Coronary artery (tissue), 2 donors: ENCODE data around the gene UVRAG.

Source experiments
- DNase-seq: peaks from one replicate; pipeline ENCODE4 v3.0.0-alpha.2; 2017; ENCODE audit warnings: low spot score
- H3K27ac ChIP-seq, 2 donors: fragments of 200-600 bp; sonication (generic); one replicate each; pipeline ENCODE4 v1.5.1; 2016 to 2019
- H3K4me3 ChIP-seq: fragments of 200-600 bp; sonication (generic); 2 replicates; pipeline ENCODE4 v1.5.1; 2016; ENCODE audit warnings: mild to moderate bottlenecking, moderate library complexity
- TF ChIP-seq, protein P1 (sequence below): fragments of 200-600 bp; sonication (generic); IDR thresholded peaks from one replicate; pipeline ENCODE4 v1.5.1; 2019; ENCODE audit warnings: antibody characterized with exemption

UVRAG gene

DNA sequence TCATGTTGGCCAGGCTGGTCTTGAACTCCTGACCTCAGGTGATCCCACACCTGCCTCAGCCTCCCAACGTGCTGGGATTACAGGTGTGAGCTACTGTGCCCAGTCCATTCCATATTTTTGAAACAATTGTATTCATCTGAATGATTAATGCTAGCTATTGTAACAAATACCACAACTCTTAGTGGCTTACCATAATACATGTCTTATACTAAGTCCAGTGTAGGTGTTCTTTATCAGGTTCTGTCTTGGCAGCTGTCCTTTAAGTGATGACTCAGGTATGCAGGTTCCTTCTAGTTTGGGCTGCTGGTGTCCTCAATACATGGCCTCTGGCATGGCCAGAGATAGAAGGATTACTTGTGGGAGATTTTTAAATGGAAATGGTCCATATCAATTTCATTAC lies 39.0 kb downstream of the UVRAG start:
- TF ChIP-seq, protein P1, sequence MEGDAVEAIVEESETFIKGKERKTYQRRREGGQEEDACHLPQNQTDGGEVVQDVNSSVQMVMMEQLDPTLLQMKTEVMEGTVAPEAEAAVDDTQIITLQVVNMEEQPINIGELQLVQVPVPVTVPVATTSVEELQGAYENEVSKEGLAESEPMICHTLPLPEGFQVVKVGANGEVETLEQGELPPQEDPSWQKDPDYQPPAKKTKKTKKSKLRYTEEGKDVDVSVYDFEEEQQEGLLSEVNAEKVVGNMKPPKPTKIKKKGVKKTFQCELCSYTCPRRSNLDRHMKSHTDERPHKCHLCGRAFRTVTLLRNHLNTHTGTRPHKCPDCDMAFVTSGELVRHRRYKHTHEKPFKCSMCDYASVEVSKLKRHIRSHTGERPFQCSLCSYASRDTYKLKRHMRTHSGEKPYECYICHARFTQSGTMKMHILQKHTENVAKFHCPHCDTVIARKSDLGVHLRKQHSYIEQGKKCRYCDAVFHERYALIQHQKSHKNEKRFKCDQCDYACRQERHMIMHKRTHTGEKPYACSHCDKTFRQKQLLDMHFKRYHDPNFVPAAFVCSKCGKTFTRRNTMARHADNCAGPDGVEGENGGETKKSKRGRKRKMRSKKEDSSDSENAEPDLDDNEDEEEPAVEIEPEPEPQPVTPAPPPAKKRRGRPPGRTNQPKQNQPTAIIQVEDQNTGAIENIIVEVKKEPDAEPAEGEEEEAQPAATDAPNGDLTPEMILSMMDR: no peak
- H3K4me3 ChIP-seq: no peak overlapping the region
- DNase-seq: no peak
- H3K27ac ChIP-seq: no peak overlapping the region

DNA sequence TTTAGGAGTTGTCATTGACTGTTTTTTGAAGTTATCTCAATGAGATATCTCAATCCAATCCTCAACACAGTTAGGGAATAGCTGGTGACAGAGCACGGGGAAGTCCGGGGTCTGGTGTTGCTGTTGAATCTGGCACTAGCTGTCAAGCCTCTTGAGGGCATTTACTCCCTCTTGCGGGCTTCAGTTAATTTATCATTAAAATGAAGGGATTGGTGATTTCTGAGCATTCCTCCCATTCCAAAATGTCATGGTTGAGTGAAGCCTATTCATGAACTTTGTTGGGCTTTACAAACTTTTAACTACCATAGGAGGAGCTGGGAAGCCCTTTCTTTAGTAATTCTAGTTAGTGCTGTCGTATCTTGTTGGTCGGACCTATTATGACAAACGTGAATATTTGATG lies 40.2 kb downstream of the UVRAG start:
- no peak for DNase-seq
- no peak overlapping the region for H3K4me3 ChIP-seq
- H3K27ac ChIP-seq: no peak overlapping the region
- TF ChIP-seq, protein P1: no peak

DNA sequence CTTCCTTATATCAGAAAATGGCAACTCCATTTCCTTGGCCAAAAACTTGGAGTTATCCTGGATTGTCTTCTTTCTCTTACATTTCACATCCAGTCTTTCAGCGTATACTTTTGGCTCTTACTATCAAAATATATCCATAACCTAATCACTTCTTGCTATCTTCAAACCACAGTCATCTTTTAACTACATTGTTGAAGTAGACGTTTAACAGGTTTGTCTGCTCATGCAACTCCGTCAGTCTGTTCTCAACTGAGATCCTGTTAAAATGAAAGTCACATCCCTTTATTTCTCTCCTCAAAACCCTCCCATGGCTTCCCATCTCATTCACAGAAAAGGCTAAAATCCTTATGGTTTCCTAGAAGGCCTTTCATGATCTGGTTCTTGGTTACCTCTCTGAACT lies 41.9 kb downstream of the UVRAG start:
- H3K27ac ChIP-seq: no peak overlapping the region
- TF ChIP-seq, protein P1: no peak
- no peak for DNase-seq
- no peak overlapping the region for H3K4me3 ChIP-seq

DNA sequence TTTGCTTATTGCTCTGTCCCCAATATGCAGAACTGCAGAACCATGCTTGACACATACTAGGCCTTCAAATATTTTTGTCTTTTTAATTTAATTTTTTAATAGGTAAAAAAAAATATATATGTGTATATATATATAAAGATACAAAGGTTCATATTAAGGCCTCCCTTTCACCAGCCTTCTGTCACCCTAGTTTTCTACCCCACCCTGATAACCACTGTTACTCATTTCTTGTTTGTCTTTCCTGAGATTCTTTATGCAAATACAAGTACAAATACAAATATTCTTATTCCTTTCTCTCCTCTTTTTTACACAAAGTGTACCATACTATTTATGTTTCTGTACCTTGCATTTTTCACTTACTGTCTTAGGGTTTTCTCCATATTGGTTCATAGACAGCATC lies 43.0 kb downstream of the UVRAG start:
- TF ChIP-seq, protein P1: no peak
- H3K27ac ChIP-seq: no peak overlapping the region
- no peak overlapping the region for H3K4me3 ChIP-seq
- no peak for DNase-seq

DNA sequence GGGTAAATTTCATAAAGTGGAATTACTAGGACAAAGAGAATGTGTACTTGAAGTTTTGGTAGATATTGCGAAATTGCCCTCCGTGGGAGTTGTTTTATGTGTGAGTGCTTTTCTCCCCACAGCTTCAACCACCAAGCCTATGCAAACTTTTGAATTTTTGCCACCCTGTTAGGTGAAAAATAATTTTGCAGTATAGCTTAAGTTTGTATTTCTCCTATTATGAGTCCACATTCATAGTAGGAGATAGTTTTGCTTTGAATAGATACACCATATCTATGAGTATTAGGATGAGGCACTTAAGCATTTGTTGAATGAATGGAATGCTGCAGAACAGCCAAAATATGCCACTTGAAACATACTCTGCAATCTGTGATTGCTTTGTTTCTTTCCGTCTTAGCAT lies 43.6 kb downstream of the UVRAG start:
- DNase-seq: no peak
- H3K4me3 ChIP-seq: no peak overlapping the region
- TF ChIP-seq, protein P1: no peak
- H3K27ac ChIP-seq: no peak overlapping the region

DNA sequence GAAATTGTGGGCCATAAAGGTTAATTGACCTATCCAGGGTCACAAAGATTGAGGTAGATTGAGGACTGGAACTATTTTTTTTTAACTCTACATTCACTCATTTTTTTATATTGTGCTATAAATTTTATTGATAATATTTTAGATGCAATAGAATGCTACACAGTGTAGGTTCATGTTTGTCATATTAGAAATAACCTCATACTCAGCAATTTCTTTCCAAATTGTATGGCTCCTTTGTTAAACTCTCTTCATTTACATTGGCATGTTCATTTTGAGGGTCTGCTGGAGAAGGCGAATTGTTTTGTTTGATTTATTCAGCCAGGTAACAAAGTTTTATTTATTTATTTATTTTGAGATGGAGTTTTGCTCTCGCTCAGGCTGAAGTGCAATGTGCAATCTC lies 44.6 kb downstream of the UVRAG start:
- no peak overlapping the region for H3K4me3 ChIP-seq
- H3K27ac ChIP-seq: no peak overlapping the region
- no peak for DNase-seq
- TF ChIP-seq, protein P1: no peak

DNA sequence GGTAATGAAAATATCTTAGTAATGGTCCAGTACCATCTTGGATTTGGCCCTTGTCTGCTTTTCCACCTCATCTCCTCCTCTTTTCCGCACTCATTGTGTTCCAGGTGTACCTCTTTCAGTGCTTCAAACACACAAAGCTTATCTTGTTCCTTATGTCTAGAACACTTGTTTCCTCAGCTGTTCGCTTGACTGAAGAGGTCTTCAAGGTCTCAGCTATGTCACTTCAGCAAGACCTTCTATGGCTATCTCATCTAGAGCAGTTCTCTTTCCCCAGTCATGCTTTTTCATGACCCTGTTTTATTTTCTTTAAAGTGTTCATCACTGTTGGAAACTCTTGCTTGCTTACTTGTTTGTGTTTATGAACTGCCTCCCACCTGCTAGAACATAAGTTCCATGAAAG lies 47.4 kb downstream of the UVRAG start:
- no peak overlapping the region for H3K27ac ChIP-seq
- no peak overlapping the region for H3K4me3 ChIP-seq
- no peak for DNase-seq
- TF ChIP-seq, protein P1: no peak
